Vagina (tissue), 2 donors: ENCODE data around the gene NHERF2.

Source experiments
- CTCF ChIP-seq, 3 experiments: fragments of 450-650 bp in 2 of 3; fragments of 200-600 bp in 1 of 3; sonication (generic) in 1 of 3; IDR thresholded peaks; one replicate each; pipeline ENCODE4 v1.5.1; 2017 to 2019; ENCODE audit warnings: antibody characterized with exemption in 3 of 3, mild to moderate bottlenecking in 2 of 3, moderate library complexity in 2 of 3
- POLR2A ChIP-seq, 2 donors: fragments of 450-650 bp; IDR thresholded peaks; one replicate each; pipeline ENCODE4 v1.6.1; 2017; ENCODE audit warnings: antibody characterized with exemption in 2 of 2, mild to moderate bottlenecking in 2 of 2, moderate library complexity in 2 of 2
- POLR2AphosphoS5 ChIP-seq, 2 donors: sonication (generic); formaldehyde crosslinking; IDR thresholded peaks; one replicate each; pipeline ENCODE4 v1.9.0; 2017; ENCODE audit warnings: antibody characterized with exemption in 2 of 2, mild to moderate bottlenecking in 2 of 2, low read depth in 1 of 2; ENCODE audit not compliant: insufficient read depth in 1 of 2

- no peak for TF ChIP-seq CTCF (IDR thresholded peaks at IDR 0.05)
- peak in 1 of 2 donors; percentile 33 for TF ChIP-seq POLR2AphosphoS5 (IDR thresholded peaks at IDR 0.05; ENCODE audit: insufficient read depth in 1 of 2, low read depth in 1 of 2)
- TF ChIP-seq POLR2A (IDR thresholded peaks at IDR 0.05), result no peak
Measured at GRCh38 chr16:1997494-1998359, 29.0 kb upstream of the NHERF2 start.
